Transverse colon (tissue), 4 donors: ENCODE results near the gene SH3PXD2B.

Experiments used
- CTCF ChIP-seq, 5 experiments: fragments of 200-600 bp in 3 of 5; fragments of 450-650 bp in 2 of 5; sonication (generic) in 3 of 5; IDR thresholded peaks; 1 replicate in 2 of 5; 2 replicates in 3 of 5; pipeline ENCODE4 v1.5.1; 2016 to 2017; ENCODE audit warnings: antibody characterized with exemption in 5 of 5, inconsistent platforms in 3 of 5, mild to moderate bottlenecking in 2 of 5, moderate library complexity in 1 of 5
- EP300 ChIP-seq: sonication (generic); formaldehyde crosslinking; IDR thresholded peaks from one replicate; pipeline ENCODE4 v1.6.1; 2017; ENCODE audit warnings: antibody characterized with exemption, low read depth
- POLR2A ChIP-seq: fragments of 450-650 bp; IDR thresholded peaks from one replicate; pipeline ENCODE4 v1.6.1; 2016; ENCODE audit warnings: antibody characterized with exemption, mild to moderate bottlenecking, moderate library complexity
- POLR2AphosphoS5 ChIP-seq, 3 donors: sonication (generic); formaldehyde crosslinking; IDR thresholded peaks; one replicate each; pipeline ENCODE4 v1.6.1; 2016; ENCODE audit warnings: antibody characterized with exemption in 3 of 3

DNA sequence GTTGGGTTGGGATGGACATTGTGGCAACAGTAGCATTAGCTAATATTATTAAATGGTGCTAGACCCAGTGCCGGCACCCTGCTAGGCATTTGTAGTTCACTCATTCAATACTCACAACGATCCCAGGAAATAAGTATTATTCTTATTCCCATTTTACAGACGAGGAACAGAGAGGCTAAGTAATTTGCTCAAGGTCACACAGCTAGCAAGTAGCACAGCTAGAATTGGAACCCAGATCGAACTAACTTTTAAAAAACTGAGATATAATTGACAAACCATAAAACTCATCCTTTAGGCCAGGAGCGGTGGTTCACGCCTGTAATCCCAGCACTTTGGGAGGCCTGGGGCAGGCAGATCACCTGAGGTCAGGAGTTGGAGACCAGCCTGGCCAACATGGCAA lies 79.5 kb downstream of the SH3PXD2B start:
- TF ChIP-seq CTCF (IDR thresholded peaks at IDR 0.05) (no peak), POLR2A (no peak), POLR2AphosphoS5 (IDR thresholded peaks at IDR 0.05) (no peak), EP300 (no peak)
